Esophagus squamous epithelium (tissue), 4 donors: ENCODE measurements around the gene FOXE3.

Experiments used
- POLR2A ChIP-seq, 4 donors: fragments of 450-650 bp; IDR thresholded peaks; one replicate each; pipeline ENCODE4 v1.6.1; 2017; ENCODE audit warnings: antibody characterized with exemption in 4 of 4, mild to moderate bottlenecking in 4 of 4, moderate library complexity in 3 of 4
- TF ChIP-seq, protein P1 (sequence below), 6 experiments: fragments of 450-650 bp in 4 of 6; fragments of 200-600 bp in 2 of 6; sonication (generic) in 2 of 6; IDR thresholded peaks; one replicate each; pipeline ENCODE4 v1.5.1; 2016 to 2019; ENCODE audit warnings: antibody characterized with exemption in 6 of 6, mild to moderate bottlenecking in 4 of 6, moderate library complexity in 4 of 6

DNA sequence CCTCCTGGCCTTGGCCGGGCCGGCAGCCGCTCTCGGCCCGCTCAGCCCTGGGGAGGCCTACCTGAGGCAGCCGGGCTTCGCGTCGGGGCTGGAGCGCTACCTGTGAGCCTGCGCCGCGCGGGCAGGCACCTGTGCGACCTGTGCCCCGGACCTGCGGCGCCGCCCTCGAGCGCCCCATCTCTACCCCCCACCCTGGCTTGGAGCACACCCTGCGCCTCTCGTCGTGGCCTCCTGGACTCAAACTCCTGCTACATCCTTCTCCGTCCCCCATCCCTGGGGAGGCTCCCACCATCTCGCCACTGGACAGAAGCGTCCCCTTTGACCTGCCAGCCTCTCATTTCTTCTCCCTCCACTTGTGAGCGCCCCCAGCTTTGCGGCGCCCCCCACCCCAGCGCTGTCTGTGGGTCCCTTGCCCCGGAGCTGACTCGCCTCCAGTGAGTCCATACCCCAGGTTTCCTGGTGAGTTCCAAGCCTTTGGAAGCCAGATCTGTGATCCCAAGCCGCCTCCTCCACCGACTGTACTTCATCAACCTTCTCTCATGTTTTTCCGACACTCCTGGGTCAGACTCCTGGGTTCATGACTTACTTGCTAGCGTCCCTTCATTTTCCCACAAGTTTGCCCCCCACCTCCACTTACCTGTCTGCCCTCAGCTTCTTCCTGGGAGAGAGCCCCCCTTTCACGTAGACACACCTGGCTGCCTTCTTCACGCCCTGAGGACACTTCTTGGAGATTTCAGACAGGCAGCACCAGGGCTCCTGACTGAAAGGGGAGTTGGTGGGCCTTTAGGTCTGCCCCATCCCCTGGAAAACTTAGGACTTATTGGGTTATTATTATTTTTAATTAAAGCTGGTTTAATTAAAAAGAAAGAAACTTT, 1.3 kb downstream of the FOXE3 start:
- TF ChIP-seq, protein P1, sequence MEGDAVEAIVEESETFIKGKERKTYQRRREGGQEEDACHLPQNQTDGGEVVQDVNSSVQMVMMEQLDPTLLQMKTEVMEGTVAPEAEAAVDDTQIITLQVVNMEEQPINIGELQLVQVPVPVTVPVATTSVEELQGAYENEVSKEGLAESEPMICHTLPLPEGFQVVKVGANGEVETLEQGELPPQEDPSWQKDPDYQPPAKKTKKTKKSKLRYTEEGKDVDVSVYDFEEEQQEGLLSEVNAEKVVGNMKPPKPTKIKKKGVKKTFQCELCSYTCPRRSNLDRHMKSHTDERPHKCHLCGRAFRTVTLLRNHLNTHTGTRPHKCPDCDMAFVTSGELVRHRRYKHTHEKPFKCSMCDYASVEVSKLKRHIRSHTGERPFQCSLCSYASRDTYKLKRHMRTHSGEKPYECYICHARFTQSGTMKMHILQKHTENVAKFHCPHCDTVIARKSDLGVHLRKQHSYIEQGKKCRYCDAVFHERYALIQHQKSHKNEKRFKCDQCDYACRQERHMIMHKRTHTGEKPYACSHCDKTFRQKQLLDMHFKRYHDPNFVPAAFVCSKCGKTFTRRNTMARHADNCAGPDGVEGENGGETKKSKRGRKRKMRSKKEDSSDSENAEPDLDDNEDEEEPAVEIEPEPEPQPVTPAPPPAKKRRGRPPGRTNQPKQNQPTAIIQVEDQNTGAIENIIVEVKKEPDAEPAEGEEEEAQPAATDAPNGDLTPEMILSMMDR (IDR thresholded peaks at IDR 0.05): no peak
- no peak for TF ChIP-seq POLR2A (IDR thresholded peaks at IDR 0.05)
